Stimulated activated CD4-positive, alpha-beta T cell treated with anti-CD3 and anti-CD28 coated beads, Interleukin-2, amount 100 ng/mL, for 4 hours (primary cell): ENCODE measurements around the gene ATF4.
A peak's percentile ranks its signal among the peaks of the same experiment; 100 is the strongest.
"Not testable (repeated sequence)": the region's sequence is repeated elsewhere in the genome, so short reads cannot be mapped to it uniquely, and the experiment has no call there.

Experiments used
- DNase-seq: peaks from one replicate; pipeline ENCODE4 v3.0.0-alpha.2; 2020; ENCODE audit warnings: low read depth

ATF4 gene

DNA sequence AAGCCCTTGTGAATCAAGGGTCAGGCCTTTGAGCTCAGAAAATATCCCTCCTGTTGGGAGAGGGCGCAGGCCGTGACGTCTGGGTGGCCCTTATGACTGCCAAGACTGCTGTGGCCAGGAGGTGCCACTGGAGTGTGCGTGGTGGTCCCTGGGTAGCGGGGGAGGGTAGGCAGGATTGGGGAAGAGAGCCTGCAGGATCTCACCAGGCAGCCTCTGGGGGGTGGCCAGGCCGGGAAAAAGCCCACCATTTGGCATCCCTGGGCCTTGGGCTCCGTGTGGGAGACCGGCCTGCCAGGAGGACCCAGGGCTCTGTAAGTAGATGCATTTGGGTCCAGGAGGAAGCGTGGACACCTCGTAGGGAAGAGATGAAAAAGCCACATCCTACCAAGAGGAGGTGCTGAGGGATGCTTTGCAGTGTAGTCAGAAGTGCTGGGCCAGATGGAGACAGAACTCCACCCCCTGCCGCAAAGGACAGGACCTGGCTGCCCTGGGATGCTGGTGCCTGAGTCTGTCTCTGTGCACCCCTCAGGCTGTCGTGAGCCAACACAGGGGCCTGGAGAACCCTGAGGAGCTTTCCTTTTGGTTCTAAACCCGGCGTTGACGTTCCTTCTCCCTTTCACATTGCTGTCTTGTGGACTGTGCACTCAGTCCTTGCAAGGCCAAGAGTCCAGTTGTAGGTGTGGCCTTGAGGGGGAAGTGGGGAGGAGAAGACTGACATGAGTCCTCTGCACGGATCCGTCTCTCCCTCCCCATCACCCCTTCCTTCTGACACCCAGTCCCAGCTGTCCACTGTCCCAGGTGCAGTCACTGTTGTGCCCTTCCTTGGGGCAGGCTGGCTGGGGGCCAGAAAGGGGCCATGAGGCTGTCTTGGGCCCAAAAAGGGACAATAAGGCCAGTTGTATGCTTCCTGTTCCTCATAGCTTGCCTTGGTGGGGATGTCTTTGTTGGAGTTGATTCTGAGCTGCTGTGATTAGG is 31.0 kb upstream of the ATF4 start:
- no peak for DNase-seq

DNA sequence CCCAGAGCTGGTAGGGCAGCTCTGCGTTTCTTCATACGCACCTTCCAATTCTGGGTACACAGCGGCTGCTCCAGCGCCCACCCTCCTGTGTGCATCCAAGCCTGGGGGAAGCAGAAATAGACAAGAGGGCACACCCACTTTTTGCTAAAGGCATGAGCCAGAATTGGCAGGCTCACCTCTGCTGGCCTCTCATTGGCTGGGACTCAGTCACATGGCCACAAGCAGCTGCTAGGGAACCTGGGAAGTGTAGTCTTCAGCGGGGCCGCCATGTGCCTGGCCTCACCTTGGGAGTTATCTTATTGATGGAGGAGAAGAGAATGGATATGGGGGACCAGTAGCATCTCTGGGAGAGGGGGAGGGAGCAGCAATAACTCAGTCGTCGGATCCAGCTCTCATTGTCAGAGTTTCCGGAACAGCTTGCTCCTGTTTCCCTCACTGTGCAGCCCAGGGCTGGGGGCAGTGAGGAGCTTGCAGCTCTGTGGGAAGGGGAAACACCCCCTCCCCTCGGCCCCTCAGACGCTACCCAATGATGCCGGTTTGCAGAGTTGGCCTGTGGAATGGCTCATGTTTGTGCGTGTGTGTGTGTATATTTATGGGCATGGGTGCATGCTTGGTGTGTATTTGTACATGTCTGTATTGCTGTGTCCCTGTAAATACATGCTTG is 30.1 kb upstream of the ATF4 start:
- DNase-seq, result peak; percentile 72

DNA sequence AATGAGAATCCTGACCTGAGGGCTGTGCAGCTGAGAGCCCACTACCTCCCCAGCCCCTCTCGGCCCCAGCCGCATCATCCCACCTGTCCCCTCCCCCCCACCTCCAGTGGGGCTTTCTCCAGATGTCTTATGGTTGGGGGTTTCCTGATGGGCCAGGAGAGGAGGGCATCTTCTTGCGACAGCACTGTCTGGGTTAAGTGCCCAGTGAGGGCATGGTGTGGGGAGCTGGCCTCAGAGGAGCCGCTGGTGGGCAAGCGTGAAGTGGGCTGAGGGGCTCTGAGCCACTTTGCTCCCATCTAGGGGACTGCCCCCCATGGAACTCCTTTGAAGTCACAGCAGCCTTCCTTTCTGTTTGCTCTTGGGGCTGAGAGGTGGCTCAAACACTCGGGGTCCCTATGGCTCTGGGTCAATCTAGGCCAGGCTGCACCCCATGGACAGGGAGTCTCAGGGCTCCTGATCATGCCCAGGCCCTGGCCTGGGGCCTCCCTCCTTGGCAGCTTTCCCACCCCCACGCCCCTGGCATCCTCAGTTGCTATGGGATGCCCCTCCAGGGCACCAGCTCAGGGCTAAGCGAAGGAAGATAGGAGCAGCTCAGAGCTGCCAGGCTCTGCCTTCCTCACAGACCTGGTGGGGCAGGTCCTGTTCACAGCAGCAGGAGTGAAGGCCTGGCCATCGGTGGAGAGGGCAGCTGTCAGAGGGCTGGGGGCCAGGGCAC is 29.2 kb upstream of the ATF4 start:
- DNase-seq, result no peak

DNA sequence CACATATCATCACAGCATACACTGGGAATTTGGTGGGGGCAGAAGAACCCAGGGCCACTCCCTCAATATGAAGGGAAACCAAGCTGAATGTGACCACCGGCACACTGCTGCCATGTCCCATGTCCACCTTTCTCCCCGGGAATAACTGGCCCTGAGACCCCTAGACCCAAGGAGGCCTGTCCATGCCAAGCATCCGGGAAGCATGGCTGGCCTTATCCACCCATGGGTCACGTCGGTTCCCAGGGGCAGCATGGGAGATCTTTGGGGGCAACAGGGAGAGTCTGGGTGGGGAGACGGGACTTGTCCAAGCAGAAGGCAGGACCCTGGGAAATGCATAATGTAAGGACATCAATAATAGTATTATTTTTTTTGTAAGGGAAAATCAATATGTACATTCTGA is 28.7 kb upstream of the ATF4 start:
- DNase-seq, result no peak

DNA sequence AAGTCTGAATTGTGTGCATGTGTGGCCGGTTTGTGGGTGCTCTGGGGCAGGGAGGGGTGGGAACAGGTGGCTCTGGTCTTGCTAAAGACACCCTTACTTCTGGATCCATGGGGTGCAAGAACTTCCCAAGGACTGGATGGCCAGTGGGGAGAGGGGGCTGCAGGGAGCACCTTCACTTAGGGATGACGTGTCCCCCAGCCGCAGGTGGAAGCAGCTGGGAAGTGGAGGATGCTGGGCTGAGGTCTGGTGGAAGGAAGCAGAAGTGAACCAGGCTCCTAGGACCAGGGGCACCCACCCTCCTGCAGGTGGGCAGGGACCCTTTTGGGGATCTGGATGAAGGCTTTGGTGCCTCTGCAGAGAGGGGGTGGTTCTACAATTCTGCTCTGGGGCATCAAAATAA is 28.2 kb upstream of the ATF4 start:
- DNase-seq, result no peak

DNA sequence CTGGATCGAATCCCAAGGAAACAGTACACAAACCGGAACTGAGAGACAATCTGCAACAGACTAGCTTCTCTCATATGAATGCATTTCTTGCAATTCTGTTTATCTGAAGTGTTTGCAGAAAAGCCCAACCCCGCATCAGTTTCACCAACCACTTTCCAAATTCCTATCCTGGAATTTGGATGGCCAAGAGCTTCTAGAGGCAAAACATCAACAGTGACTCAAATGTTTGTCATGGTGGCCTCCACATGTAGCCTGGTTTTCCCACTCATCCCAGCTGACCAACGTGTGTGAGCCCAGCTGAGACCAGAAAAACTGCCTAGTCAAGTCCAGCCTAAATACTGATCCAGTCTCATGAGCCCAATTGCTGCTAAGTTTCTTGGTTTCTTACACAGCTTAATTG is 26.6 kb upstream of the ATF4 start:
- DNase-seq, result no peak

DNA sequence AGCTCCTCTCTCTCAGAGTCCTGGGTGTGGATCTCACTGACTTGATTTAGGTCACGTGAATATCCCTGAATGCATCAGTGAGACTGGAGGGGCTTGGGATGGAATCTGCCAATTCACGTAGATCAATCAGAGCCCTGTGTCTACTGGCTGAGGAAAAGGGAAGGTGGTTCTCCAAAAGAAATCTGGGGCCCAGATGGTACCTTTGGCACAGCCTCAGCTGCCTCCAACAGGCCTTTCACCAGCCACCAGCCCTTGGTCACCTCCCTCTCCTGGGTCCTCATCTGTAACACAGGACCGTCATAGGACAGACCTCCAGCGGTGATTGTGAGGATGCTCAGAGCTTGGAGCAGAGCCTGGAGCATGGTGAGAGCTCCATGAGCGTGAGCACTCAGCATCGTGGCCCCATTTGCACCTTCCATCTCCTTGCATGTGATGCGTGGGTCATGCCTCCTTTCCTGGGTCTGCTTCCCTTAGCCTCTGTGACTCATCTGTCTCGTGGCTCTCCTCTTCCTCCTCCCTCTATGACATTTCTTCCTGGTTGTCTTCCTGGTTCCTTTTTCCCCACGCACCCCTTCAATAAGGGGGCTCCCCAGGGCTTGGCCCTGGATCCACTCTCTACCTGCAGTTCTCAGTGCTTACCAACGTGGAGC is 25.8 kb upstream of the ATF4 start:
- no peak for DNase-seq

DNA sequence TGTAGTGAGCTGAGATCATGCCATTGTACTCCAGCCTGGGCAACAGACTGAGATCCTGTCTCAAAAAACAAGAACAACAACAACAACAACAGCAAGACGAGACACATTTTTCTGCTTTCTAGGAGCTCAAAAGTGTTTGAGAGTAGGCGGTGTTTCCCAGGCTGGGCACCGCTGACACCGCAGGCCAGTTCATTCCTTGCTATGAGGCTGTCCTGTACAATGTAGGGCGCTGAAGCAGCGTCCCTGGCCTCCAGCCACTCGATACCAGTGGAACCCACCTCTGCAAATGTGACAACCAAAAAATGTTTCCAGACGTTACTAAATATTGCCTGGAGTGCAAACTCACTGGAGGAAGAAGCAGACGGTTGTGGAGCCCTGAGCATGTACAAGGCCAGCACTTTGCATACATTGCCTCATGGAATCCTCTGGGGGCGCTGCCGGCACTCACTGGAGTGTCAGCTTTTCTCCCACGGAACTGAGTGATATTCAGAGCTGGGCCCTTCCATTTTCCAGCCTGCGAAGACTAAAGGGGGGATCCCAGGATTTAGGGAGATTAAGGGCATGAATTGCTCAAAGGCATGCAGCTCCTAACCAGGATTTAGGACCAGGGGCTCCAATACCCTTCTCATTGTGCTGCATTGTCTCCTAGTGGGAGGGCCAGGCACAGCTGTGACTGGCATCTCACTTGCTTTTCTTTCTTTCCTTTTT is 24.1 kb upstream of the ATF4 start:
- peak; percentile 40 for DNase-seq

DNA sequence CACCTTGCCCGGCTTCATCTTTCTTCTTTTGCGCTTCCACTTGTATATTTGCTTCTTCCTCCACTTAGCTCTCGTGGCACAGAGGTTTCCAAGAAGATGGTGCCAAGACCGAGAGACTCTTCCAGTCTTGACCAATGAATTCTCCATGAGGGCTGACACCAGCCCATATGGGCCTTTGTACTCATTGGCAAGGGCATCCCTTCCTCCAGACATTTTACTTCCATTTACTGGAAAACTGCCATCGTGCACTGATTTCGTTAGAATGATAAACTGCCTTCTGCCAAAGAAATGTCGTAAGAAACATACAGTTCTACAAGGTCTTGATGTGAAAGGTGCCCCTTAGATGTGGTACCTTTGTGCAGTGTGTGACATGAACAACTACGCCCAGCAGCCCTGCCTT is 22.9 kb upstream of the ATF4 start:
- DNase-seq, result no peak

DNA sequence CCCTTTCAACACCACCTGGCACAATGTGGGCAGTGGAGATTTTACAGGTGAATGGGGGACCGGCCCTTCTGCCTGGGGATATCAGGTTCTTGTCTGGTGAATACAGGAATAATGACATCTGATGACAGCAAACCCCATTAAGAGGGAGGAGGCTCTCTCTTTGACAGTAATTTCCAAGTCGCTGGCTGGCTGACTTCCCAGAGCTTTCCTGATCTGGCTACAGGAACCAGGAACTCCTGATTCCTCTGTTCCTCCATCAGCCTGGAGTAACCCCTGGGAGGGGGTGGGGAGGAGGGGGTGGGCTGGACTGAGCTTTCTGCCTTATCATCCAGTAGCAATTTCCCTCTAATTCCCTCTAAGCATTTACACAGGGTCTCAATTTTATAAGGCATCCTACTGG is 22.0 kb upstream of the ATF4 start:
- DNase-seq, result no peak

DNA sequence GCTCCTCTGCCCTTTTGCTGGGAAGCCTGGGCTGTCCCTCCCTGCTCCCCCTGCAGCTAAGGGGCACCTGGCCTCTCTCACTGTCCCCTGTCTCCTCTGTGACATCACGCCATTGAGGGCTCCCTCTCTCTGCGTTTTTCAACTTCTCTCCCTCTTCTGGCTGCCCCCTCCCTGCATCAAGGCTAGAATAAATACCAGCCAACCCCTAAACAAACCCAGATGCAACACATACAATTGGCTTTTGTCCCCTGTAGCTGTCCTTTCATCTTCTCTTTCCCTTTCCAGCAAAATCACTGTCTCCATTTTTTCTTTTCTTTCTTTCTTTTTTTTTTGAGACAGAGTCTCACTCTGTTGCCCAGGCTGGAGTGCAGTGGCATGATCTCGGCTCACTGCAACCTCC is 21.6 kb upstream of the ATF4 start:
- DNase-seq, result no peak

DNA sequence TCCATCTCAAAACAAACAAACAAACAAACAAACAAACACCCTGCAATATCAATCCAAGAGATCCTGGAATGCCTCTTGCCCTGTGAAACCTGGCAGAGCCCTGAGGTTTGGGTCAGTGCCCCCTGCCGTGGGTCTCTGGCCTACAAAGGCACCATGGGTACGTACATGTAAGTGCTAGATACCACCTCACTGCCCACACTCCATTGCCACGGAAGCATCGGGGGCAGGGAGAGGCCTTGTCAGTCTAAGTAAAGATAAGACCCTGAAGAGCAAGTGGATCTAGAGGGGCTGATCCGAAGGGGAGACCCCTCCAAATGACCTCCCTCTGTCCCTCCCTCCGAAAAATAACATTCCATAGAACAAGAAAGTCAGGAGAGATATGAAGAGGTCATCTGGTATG is 20.3 kb upstream of the ATF4 start:
- no peak for DNase-seq

DNA sequence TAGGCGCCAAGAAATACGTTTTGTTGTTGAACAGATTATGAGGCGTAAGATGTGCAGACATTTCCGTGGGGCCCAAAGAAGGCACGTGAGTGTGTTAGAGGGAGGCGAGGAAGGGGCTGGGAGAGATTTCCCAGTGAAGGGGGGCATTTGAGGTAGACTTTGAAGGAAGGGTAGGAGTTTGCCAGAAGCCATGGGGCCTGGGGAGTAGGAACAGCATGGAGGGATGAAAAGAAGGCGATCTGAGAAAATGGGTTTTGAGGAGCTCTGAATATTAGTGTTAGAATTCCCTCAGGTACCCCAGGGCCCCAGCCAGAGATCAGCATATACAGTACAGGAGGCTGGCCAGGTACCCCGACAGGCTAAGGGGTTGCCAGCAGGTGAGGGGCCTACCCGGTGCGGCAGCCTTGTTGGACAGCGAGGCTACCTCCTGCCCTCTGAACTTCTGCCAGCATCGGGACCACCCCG is 18.7 kb upstream of the ATF4 start:
- DNase-seq, result no peak

DNA sequence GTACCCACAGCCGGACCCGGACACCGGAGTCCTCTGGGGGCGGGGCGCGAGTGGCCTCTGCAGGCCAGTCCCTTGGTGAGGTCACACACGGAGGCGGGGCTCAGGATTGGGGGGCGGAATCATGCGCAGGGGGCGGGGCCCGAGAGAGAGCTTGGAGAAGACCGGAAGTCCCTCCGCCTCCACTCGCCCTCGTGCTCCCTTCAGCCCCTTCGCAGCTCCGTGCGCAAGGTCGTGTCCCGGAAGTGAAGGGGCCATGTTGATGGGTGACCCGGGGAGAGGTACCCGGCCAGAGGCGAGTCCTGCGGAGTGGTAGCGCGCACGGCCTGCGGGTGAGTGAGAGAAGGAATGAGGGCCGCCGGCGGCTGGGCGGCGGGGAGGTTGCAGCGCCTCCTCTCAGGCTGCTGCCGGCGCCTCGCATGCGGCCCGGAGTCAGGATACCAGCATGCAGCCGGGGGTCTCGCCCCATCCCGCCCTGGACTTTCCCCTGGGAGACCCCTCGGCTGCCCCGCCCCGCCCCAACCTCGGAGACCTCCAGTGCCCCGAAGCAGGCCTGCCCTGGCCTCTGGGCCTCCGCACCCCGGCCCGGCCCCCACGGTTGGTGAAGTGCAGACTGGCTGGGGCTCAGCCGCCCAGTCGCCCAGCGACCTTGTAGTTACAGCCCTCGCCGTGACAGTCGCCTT is 18.1 kb upstream of the ATF4 start, which contains the start of gene MIEF1:
Gene MIEF1, plus strand, starts transcription at position 182 of the 680 bp plus-strand sequence. CDS start 9,005 bp downstream, outside the sequence.
- DNase-seq, result peak; percentile 86

DNA sequence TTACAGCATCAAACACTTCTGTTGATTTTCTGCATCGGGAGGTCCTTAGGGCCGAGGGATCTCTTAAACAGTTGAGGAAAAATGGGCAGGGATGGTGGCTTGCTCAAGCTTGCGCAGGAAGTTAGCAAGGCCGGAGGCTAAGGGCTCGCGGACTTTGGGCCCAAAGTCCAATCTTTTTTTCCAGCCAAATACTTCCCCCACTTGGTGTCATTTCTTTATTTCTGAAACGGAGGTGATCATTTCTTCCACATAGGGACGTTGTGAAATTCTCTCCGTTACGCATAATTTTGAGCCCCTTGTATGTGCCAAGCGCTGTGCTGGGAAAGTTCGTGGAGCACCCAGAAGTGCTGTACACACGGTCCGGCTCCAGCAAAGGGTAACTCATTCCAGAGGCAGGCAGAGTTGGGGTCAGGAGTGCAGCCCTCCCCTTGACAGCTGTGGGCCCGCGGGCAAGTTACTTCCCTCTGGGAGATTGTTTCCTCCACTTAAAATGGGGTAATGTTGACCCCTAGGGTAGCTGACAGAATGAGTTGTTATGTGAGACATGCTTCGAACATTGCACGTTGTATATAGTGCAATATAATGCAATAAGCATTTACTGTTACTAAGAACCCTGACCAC is 17.5 kb upstream of the ATF4 start:
- DNase-seq, result no peak

DNA sequence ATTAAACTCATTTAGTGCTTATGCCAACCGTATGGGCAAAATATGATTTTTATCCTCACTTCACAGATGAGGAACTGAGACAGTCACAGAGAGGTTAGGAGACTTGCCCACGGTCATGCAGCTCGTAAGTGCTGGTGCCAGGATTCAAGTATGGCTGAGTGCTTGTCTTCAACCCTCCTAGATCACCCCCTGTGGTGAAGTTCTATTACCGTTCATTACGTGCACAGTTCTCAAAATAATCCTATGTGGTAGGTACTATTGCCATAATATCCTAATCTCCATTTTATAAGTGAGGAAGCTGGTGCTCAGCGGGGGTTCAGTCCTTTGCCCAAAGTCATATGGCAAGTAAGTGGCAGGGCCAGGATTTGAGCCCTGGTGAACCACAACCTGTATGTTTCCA is 16.7 kb upstream of the ATF4 start:
- no peak for DNase-seq

DNA sequence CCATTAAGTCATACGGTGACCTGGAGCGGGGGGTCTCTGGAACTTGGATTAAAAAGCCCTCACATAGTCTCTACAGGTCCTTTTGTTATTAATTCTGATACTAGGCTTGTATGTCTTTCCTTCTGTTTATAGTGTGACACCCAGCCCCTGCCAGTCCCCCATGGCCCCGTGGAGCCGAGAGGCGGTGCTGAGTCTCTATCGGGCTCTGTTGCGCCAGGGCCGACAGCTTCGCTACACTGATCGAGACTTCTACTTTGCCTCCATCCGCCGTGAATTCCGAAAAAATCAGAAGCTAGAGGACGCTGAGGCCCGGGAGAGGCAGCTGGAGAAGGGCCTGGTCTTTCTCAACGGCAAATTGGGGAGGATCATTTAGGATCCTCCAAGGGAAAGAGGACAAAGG is 16.3 kb upstream of the ATF4 start:
- DNase-seq, result no peak

DNA sequence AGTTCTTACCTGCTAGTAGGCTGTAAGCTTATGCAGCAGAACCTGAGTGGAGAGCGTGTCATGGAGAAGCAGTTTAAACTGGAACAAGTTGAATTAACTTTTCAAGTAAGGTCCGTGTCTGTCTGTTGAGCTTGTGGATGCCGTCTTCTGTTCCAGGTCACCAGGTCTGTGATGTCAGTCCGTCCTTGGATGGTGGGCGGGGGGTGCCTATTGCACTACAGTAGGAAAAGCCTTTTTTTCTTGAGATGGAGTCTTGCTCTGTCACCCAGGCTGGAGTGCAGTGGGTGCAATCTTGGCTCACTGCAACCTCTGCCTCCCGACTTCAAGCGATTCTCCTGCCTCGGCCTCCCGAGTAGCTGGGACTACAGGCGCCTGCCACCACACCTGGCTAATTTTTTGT is 13.3 kb upstream of the ATF4 start:
- DNase-seq, result not testable (repeated sequence)

DNA sequence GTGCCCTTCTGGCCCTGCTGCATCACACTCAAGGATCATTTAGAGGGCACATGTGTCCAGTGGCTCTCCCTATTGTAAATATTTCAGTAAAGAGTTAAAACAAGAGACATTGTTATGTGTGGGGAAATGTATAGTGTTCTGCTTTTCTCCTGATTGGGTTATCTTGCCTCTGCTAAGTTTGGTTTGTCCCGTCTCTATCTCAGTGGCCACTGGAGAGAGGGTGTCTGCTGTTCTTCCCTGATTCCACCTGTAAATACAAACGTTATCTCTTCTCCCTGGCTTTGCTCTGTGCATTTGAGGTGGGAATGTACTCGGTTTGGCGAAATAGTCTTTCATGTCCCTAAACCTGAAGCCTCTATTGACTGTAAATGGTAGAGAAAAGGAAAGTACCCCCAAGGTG is 12.0 kb upstream of the ATF4 start:
- no peak for DNase-seq

DNA sequence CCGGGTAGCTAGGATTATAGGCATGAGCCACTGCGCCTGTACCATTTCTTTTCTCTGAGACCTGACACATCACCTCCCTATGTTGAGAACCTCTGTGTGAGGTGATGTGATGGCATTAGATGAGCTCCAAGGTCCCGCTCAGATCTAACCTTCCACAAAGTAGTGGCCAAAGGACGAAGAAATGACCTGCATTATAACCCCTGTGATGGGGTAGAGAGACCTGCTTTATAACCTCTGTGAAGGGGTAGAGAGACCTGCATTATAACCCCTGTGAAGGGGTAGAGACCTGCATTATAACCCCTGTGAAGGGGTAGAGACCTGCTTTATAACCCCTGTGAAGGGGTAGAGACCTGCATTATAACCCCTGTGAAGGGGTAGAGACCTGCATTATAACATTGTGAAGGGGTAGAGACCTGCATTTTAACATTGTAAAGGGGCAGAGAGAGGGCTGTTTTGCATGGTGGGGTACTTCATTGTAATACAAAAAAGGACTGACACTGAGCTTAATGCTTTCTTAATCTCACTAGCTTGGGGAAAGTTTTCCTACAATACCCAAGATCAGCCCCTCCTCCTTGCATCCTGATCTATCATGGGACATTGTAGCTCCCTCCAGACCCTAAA is 9.7 kb upstream of the ATF4 start:
- no peak for DNase-seq
